HG03135 (cell line): ENCODE results near the gene PACSIN3.

Experiments
- ATAC-seq: cut with Tn5 transposase; IDR thresholded peaks from one replicate; pipeline ENCODE4 v1.9.1; 2021; ENCODE audit warnings: mild to moderate bottlenecking, moderate library complexity; ENCODE audit not compliant: unreplicated experiment

PACSIN3 gene

GRCh38 chr11:47154616-47155570, 31.3 kb downstream of the PACSIN3 start:
- no peak for ATAC-seq

- no peak for ATAC-seq
These were observed 33.0 kb downstream of the PACSIN3 start for GRCh38 chr11:47152953-47153950.

GRCh38 chr11:47152126-47152952, 33.9 kb downstream of the PACSIN3 start:
- no peak for ATAC-seq

- no peak for ATAC-seq
These were observed 36.5 kb downstream of the PACSIN3 start for GRCh38 chr11:47149782-47150181.

- ATAC-seq, result no peak
These were observed 37.2 kb downstream of the PACSIN3 start for GRCh38 chr11:47148903-47149531.

GRCh38 chr11:47148270-47148669, 38.0 kb downstream of the PACSIN3 start:
- no peak for ATAC-seq

GRCh38 chr11:47147681-47148080, 38.6 kb downstream of the PACSIN3 start:
- ATAC-seq, result no peak

- ATAC-seq, result no peak
These were observed 39.0 kb downstream of the PACSIN3 start for GRCh38 chr11:47147250-47147649.

GRCh38 chr11:47144541-47144940, 41.7 kb downstream of the PACSIN3 start:
- ATAC-seq, result no peak

- no peak for ATAC-seq
These were observed 42.9 kb downstream of the PACSIN3 start for GRCh38 chr11:47143322-47143721.

GRCh38 chr11:47139878-47140277, 46.4 kb downstream of the PACSIN3 start:
- no peak for ATAC-seq

GRCh38 chr11:47137476-47137875, 48.8 kb downstream of the PACSIN3 start:
- ATAC-seq, result no peak

- no peak for ATAC-seq
These were observed 49.3 kb downstream of the PACSIN3 start for GRCh38 chr11:47136921-47137320.

GRCh38 chr11:47136327-47136726, 49.9 kb downstream of the PACSIN3 start:
- ATAC-seq, result no peak

- no peak for ATAC-seq
These were observed 53.3 kb downstream of the PACSIN3 start for GRCh38 chr11:47132981-47133380.

GRCh38 chr11:47132490-47132889, 53.7 kb downstream of the PACSIN3 start:
- ATAC-seq, result no peak

- no peak for ATAC-seq
These were observed 55.1 kb downstream of the PACSIN3 start for GRCh38 chr11:47131136-47131535.

GRCh38 chr11:47130543-47130942, 55.7 kb downstream of the PACSIN3 start:
- no peak for ATAC-seq
